ENCODE measurements around the gene ZNF501.

- TF ChIP-seq CTCF (IDR thresholded peaks at IDR 0.05) (no peak), POLR2A (IDR thresholded peaks at IDR 0.05) (no peak)
Observed at GRCh38 chr3:44764248-44764647, 34.8 kb downstream of the ZNF501 start.
